ENCODE data around the gene GRID2. TPM values are rescaled to one million over a fixed set of nuclear protein-coding genes. Genes with fewer than 3 reads are reported as not detected.

GRID2 gene
- polyA plus RNA-seq, 1 donor from 2014 or later, result 14.9 TPM

- H3K36me3 ChIP-seq (ENCODE audit: insufficient read depth, low read length), result no peaks in the 10 kb centered on the region
- no peaks in the 10 kb centered on the region for H3K79me2 ChIP-seq (replicated peaks; ENCODE audit: insufficient read depth, low read length)
- H3K9me2 ChIP-seq (ENCODE audit: insufficient read depth, low read length), result no peaks in the 10 kb centered on the region
- no peak overlapping the region for H3K4me3 ChIP-seq (ENCODE audit: low read length)
- H4K20me1 ChIP-seq (ENCODE audit: insufficient read depth), result no peaks in the 10 kb centered on the region
- H3K4me2 ChIP-seq (ENCODE audit: low read length), result no peak overlapping the region
- TF ChIP-seq SMC3 (conservative IDR thresholded peaks at IDR 0.05; ENCODE audit: poor library complexity), result no peak
- TF ChIP-seq, protein P1, sequence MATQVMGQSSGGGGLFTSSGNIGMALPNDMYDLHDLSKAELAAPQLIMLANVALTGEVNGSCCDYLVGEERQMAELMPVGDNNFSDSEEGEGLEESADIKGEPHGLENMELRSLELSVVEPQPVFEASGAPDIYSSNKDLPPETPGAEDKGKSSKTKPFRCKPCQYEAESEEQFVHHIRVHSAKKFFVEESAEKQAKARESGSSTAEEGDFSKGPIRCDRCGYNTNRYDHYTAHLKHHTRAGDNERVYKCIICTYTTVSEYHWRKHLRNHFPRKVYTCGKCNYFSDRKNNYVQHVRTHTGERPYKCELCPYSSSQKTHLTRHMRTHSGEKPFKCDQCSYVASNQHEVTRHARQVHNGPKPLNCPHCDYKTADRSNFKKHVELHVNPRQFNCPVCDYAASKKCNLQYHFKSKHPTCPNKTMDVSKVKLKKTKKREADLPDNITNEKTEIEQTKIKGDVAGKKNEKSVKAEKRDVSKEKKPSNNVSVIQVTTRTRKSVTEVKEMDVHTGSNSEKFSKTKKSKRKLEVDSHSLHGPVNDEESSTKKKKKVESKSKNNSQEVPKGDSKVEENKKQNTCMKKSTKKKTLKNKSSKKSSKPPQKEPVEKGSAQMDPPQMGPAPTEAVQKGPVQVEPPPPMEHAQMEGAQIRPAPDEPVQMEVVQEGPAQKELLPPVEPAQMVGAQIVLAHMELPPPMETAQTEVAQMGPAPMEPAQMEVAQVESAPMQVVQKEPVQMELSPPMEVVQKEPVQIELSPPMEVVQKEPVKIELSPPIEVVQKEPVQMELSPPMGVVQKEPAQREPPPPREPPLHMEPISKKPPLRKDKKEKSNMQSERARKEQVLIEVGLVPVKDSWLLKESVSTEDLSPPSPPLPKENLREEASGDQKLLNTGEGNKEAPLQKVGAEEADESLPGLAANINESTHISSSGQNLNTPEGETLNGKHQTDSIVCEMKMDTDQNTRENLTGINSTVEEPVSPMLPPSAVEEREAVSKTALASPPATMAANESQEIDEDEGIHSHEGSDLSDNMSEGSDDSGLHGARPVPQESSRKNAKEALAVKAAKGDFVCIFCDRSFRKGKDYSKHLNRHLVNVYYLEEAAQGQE (IDR thresholded peaks at IDR 0.05; ENCODE audit: borderline replicate concordance), result no peak
- H3F3A ChIP-seq (ENCODE audit: insufficient read depth, low read length, poor library complexity, severe bottlenecking), result no peaks in the 10 kb centered on the region
- no peak overlapping the region for H2AFZ ChIP-seq (ENCODE audit: low read depth, low read length)
- no peak overlapping the region for H3K27ac ChIP-seq (ENCODE audit: low read length)
- no peak overlapping the region for H3K9ac ChIP-seq (ENCODE audit: low read length)
- H3K27me3 ChIP-seq (ENCODE audit: insufficient read depth, low read depth, low read length), result no peaks in the 10 kb centered on the region
- H3K9me3 ChIP-seq (ENCODE audit: low read length), result no peaks in the 10 kb centered on the region
These were observed 1444.9 kb downstream of the GRID2 start for GRCh38 chr4:93748373-93749291.

DNA sequence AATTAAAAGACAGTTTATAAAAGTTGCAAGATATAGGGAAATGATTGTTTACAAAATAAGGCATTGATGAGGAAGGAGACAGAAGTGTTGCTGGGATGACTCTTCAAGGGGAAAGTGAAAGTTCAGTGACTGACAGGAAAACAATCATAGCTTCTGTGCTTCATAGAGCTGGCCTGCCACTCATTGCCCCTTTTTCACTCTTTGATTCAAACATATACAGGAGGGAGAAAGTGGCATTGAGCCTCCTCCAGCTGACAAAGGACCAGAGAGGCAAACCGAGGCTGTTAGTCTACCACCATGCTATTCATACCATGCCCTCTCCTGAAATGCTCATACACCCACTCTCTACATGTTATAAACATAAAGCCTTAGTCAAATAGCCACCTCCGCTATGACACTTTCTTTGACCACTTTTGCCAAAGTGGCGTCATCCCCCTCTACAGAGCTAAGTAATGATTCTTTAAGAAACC is 1445.6 kb downstream of the GRID2 start:
- Histone ChIP-seq H3K27ac (ENCODE audit: low read length) (no peak overlapping the region), H3K4me3 (ENCODE audit: low read length) (no peak overlapping the region)
- no peak for TF ChIP-seq TAF1 (IDR thresholded peaks at IDR 0.05; ENCODE audit: low read depth)
- TF ChIP-seq, protein P2, sequence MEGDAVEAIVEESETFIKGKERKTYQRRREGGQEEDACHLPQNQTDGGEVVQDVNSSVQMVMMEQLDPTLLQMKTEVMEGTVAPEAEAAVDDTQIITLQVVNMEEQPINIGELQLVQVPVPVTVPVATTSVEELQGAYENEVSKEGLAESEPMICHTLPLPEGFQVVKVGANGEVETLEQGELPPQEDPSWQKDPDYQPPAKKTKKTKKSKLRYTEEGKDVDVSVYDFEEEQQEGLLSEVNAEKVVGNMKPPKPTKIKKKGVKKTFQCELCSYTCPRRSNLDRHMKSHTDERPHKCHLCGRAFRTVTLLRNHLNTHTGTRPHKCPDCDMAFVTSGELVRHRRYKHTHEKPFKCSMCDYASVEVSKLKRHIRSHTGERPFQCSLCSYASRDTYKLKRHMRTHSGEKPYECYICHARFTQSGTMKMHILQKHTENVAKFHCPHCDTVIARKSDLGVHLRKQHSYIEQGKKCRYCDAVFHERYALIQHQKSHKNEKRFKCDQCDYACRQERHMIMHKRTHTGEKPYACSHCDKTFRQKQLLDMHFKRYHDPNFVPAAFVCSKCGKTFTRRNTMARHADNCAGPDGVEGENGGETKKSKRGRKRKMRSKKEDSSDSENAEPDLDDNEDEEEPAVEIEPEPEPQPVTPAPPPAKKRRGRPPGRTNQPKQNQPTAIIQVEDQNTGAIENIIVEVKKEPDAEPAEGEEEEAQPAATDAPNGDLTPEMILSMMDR (IDR thresholded peaks at IDR 0.05; ENCODE audit: poor library complexity, severe bottlenecking), result no peak
- TF ChIP-seq MXI1 (conservative IDR thresholded peaks at IDR 0.05; ENCODE audit: poor library complexity, severe bottlenecking), result no peak
- TF ChIP-seq POLR2AphosphoS5 (IDR thresholded peaks at IDR 0.05), result no peak
- TF ChIP-seq, protein P1 (IDR thresholded peaks at IDR 0.05; ENCODE audit: borderline replicate concordance), result no peak
- no peak for TF ChIP-seq SMC3 (conservative IDR thresholded peaks at IDR 0.05; ENCODE audit: poor library complexity)
- no peak for TF ChIP-seq RAD21 (conservative IDR thresholded peaks at IDR 0.05)
- TF ChIP-seq EP300 (conservative IDR thresholded peaks at IDR 0.05; ENCODE audit: poor library complexity, severe bottlenecking), result no peak
- TF ChIP-seq EZH2 (IDR thresholded peaks at IDR 0.05; ENCODE audit: borderline replicate concordance, insufficient read depth, low read length, poor library complexity, severe bottlenecking), result no peak

More for the DNA sequence above, 1445.6 kb downstream of the GRID2 start:
- Histone ChIP-seq H2AFZ (ENCODE audit: low read depth, low read length) (no peak overlapping the region), H3K9me2 (ENCODE audit: insufficient read depth, low read length) (no peaks in the 10 kb centered on the region), H3K36me3 (ENCODE audit: insufficient read depth, low read length) (no peaks in the 10 kb centered on the region), H3K9me3 (ENCODE audit: low read length) (no peaks in the 10 kb centered on the region), H3K9ac (ENCODE audit: low read length) (no peak overlapping the region), H3K4me2 (ENCODE audit: low read length) (no peak overlapping the region), H3F3A (ENCODE audit: insufficient read depth, low read length, poor library complexity, severe bottlenecking) (no peaks in the 10 kb centered on the region), H3K27me3 (ENCODE audit: insufficient read depth, low read depth, low read length) (no peaks in the 10 kb centered on the region), H4K20me1 (ENCODE audit: insufficient read depth) (no peaks in the 10 kb centered on the region), H3K79me2 (replicated peaks; ENCODE audit: insufficient read depth, low read length) (no peaks in the 10 kb centered on the region)

Data from neural cell (in vitro differentiated cells).